Vagina (tissue), 2 donors: ENCODE data around the gene TCF7L1.

Experiments
- POLR2A ChIP-seq, 2 donors: fragments of 450-650 bp; IDR thresholded peaks; one replicate each; pipeline ENCODE4 v1.6.1; 2017; ENCODE audit warnings: antibody characterized with exemption in 2 of 2, mild to moderate bottlenecking in 2 of 2, moderate library complexity in 2 of 2
- POLR2AphosphoS5 ChIP-seq, 2 donors: sonication (generic); formaldehyde crosslinking; IDR thresholded peaks; one replicate each; pipeline ENCODE4 v1.9.0; 2017; ENCODE audit warnings: antibody characterized with exemption in 2 of 2, mild to moderate bottlenecking in 2 of 2, low read depth in 1 of 2; ENCODE audit not compliant: insufficient read depth in 1 of 2
- TF ChIP-seq, protein P1 (sequence below), 3 experiments: fragments of 450-650 bp in 2 of 3; fragments of 200-600 bp in 1 of 3; sonication (generic) in 1 of 3; IDR thresholded peaks; one replicate each; pipeline ENCODE4 v1.5.1; 2017 to 2019; ENCODE audit warnings: antibody characterized with exemption in 3 of 3, mild to moderate bottlenecking in 2 of 3, moderate library complexity in 2 of 3

DNA sequence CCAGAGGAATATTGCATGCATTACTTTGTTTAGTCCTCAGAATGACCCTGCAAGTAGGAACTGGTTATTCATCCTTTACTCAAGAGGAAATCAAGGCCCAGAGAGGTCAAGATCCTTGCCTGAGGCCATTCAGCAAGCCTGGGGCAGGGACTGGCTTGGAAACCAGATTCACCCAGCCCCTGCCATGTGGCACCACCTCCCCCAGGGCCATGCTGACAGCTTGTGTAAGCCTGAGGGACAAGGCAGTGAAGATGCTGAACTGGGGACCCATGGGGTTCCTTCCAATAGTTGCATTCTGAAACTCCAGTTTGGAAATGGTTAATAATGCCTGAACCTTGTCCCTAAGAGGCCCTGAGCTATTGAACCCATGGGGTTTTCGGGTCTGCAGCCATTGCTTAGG, 24.2 kb downstream of the TCF7L1 start:
- TF ChIP-seq, protein P1, sequence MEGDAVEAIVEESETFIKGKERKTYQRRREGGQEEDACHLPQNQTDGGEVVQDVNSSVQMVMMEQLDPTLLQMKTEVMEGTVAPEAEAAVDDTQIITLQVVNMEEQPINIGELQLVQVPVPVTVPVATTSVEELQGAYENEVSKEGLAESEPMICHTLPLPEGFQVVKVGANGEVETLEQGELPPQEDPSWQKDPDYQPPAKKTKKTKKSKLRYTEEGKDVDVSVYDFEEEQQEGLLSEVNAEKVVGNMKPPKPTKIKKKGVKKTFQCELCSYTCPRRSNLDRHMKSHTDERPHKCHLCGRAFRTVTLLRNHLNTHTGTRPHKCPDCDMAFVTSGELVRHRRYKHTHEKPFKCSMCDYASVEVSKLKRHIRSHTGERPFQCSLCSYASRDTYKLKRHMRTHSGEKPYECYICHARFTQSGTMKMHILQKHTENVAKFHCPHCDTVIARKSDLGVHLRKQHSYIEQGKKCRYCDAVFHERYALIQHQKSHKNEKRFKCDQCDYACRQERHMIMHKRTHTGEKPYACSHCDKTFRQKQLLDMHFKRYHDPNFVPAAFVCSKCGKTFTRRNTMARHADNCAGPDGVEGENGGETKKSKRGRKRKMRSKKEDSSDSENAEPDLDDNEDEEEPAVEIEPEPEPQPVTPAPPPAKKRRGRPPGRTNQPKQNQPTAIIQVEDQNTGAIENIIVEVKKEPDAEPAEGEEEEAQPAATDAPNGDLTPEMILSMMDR (IDR thresholded peaks at IDR 0.05) = no peak
- no peak for TF ChIP-seq POLR2A (IDR thresholded peaks at IDR 0.05)
- TF ChIP-seq POLR2AphosphoS5 (IDR thresholded peaks at IDR 0.05; ENCODE audit: insufficient read depth in 1 of 2, low read depth in 1 of 2) = no peak
